Endodermal cell (in vitro differentiated cells): ENCODE data around the gene SLC66A1. TPM values are rescaled to one million over a fixed set of nuclear protein-coding genes. Genes with fewer than 3 reads are reported as not detected.

Source experiments
- DNase-seq: peaks from one replicate; pipeline ENCODE4 v3.0.0-alpha.2; 2017
- H3K27ac ChIP-seq: 2 replicates; pipeline ENCODE4 v1.5.1; 2013; ENCODE audit warnings: mild to moderate bottlenecking, low read depth, low read length, moderate library complexity
- H3K27me3 ChIP-seq: 2 replicates; pipeline ENCODE4 v1.6.1; 2013; ENCODE audit warnings: mild to moderate bottlenecking, low read length, moderate library complexity; ENCODE audit not compliant: insufficient read depth, control insufficient read depth, poor library complexity, severe bottlenecking
- H3K36me3 ChIP-seq: 2 replicates; pipeline ENCODE4 v1.7.0; 2013; ENCODE audit warnings: mild to moderate bottlenecking, low read length, moderate library complexity; ENCODE audit not compliant: control insufficient read depth, insufficient read depth
- H3K4me1 ChIP-seq: one replicate; pipeline ENCODE4 v1.7.0; 2013; ENCODE audit warnings: low read length; ENCODE audit not compliant: control insufficient read depth, insufficient read depth
- H3K4me3 ChIP-seq: 2 replicates; pipeline ENCODE4 v1.5.1; 2013; ENCODE audit warnings: mild to moderate bottlenecking, low read length, moderate library complexity
- H3K9ac ChIP-seq: 2 replicates; pipeline ENCODE4 v1.6.1; 2013; ENCODE audit warnings: mild to moderate bottlenecking, low read length, moderate library complexity; ENCODE audit not compliant: poor library complexity, severe bottlenecking; ENCODE audit errors: extremely low read depth
- H3K9me3 ChIP-seq: 2 replicates; pipeline ENCODE4 v1.6.1; 2013; ENCODE audit warnings: mild to moderate bottlenecking, low read length, moderate library complexity; ENCODE audit not compliant: control insufficient read depth
- H3K27ac Mint-ChIP-seq: 2 replicates; pipeline ENCODE4 v1.8.0; 2020; ENCODE audit warnings: mixed read lengths
- H3K27me3 Mint-ChIP-seq: 2 replicates; pipeline ENCODE4 v1.8.0; 2021; ENCODE audit warnings: mild to moderate bottlenecking, mixed read lengths; ENCODE audit not compliant: insufficient read depth
- H3K36me3 Mint-ChIP-seq: 2 replicates; pipeline ENCODE4 v1.8.0; 2020; ENCODE audit warnings: low read depth, mixed read lengths
- H3K4me1 Mint-ChIP-seq: 2 replicates; pipeline ENCODE4 v1.8.0; 2020; ENCODE audit warnings: mixed read lengths
- H3K4me3 Mint-ChIP-seq: 2 replicates; pipeline ENCODE4 v1.8.0; 2020; ENCODE audit warnings: mild to moderate bottlenecking, moderate library complexity, mixed read lengths
- H3K9me3 Mint-ChIP-seq: 2 replicates; pipeline ENCODE4 v1.8.0; 2020; ENCODE audit warnings: mild to moderate bottlenecking, mixed read lengths
- WGBS, 2 experiments: methylation state at CpG; one replicate each; pipeline versions ENCODE4 v1.1.5 to v1.1.7; 2013; ENCODE audit warnings: missing lambda C conversion rate in 2 of 2, mixed read lengths in 1 of 2; ENCODE audit not compliant: insufficient coverage in 1 of 2, insufficient read length in 1 of 2; 5-methylcytosine and 5-hydroxymethylcytosine counted together
- total RNA-seq, 2 donors: library from RNA; stranded (reverse); fragmentation: NEBNext Ultra II Directional in 1 of 2; extraction: Animal tissue kit (Norgen Biotek cat#: 25700) in 1 of 2; gene quantifications; 2 replicates in 1 of 2; 3 replicates in 1 of 2; pipeline ENCODE4 v1.2.1, GENCODE V29; 2021
- TF ChIP-seq, protein P1 (sequence below): fragments of 200-600 bp; sonication (generic); conservative IDR thresholded peaks from 2 replicates; pipeline ENCODE4 v1.5.0; 2021; ENCODE audit warnings: antibody characterized with exemption, mild to moderate bottlenecking

SLC66A1 gene
- total RNA-seq, 2 donors from 2014 or later: 20.8 to 22.6 TPM

DNA sequence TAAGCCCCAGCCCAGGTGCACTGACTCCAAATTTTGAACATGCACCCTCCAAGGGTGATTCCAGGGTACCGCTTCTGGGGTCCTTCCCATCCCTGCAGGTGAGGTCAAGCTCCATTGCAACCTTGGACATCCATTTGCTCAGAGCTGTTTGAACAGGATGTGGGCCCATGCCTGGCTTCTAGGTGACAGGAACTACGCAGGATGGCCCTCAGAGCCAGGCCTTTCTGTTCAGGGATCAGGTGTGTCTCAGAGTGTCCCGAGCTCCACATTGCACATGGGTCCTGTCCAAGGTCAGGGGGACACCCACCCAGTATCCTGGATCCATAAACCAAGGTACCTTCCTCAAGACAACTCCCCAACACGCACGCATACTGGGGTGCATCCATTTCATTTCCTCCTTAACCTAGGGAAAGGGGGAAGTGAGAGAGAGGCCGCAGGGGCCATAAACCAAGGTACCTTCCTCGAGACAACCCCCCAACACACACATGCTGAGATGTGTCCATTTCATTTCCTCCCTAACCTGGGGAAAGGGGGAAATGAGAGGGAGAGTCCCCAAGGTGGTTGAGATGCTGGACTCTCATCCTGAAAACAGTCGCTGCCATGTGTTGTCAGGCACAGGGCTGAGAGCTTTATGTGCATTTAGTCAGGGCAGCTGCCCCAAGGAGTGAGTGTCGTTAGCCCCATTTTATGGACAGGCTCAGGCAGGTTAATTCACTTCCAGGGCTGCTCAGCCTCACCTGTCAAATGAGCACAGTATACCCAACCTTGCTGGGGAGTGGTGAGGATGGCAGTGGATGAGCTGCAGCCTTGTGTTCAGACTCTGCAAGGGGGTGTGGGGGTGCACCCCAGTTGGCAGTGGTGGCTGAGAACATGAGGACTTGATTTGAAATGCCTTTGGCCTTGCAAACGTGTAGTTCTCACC is 2.1 kb downstream of the SLC66A1 start:
- Mint-ChIP-seq H3K36me3 (peaks cover 20% of the 10 kb centered on the region), H3K4me1 (peaks cover 15% of the 10 kb centered on the region), H3K4me3 (peak overlapping the region; percentile 78), H3K27ac (no peak overlapping the region), H3K9me3 (no peaks in the 10 kb centered on the region), H3K27me3 (no peaks in the 10 kb centered on the region)
- H3K27me3 ChIP-seq: no peaks in the 10 kb centered on the region
- H3K36me3 ChIP-seq: peaks cover 10% of the 10 kb centered on the region
- no peaks in the 10 kb centered on the region for H3K9me3 ChIP-seq
- no peak for DNase-seq
- WGBS, 2 experiments: 96% methylated on average over 4 to 6 of the region's 10 CpGs
- TF ChIP-seq, protein P1, sequence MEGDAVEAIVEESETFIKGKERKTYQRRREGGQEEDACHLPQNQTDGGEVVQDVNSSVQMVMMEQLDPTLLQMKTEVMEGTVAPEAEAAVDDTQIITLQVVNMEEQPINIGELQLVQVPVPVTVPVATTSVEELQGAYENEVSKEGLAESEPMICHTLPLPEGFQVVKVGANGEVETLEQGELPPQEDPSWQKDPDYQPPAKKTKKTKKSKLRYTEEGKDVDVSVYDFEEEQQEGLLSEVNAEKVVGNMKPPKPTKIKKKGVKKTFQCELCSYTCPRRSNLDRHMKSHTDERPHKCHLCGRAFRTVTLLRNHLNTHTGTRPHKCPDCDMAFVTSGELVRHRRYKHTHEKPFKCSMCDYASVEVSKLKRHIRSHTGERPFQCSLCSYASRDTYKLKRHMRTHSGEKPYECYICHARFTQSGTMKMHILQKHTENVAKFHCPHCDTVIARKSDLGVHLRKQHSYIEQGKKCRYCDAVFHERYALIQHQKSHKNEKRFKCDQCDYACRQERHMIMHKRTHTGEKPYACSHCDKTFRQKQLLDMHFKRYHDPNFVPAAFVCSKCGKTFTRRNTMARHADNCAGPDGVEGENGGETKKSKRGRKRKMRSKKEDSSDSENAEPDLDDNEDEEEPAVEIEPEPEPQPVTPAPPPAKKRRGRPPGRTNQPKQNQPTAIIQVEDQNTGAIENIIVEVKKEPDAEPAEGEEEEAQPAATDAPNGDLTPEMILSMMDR: no peak
- no peak overlapping the region for H3K4me3 ChIP-seq
- peaks cover 3% of the 10 kb centered on the region for H3K4me1 ChIP-seq
- H3K27ac ChIP-seq: no peak overlapping the region
- no peak overlapping the region for H3K9ac ChIP-seq

DNA sequence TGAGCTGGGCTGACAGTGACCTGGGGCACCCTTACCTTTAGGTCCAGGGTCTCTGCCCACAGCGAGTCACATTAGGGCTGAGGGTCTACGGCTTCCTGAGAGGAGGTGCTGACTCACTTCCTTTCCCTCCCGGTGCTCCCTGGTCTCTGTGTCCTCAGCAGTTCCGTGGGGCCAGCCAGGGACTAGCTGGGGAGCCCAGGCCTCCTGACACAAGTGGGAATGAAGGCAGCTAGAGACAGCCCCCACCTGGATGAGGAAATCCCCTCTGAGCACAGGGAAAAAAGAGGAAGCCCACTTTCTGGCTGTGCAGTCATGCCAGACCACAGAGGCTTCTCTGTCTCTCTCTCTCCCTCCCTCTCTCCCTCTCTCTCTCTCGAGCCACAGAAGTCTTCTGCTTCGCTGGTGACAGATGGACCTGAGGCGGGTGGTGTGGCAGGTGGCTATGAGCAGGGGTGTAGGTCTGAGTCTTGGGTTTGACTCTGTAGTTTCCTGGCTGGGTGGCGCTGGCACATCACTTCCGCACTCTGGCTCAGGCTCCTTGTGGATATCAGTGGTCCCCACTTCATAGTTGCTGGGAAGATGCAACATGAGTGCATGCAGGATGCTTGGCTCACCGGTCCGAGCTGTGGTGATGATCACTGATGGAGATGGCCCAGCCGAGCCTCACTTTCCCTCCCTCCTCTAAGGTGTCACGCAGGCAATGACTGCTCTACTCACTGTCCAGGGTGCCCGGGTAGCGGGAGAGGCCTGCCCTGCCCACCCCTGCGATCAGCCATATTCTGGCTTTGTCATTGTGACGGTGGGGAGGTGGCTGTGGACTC is 3.5 kb downstream of the SLC66A1 start:
- no peak overlapping the region for H3K4me3 Mint-ChIP-seq
- H3K27me3 ChIP-seq: no peaks in the 10 kb centered on the region
- no peaks in the 10 kb centered on the region for H3K27me3 Mint-ChIP-seq
- peaks cover 22% of the 10 kb centered on the region for H3K36me3 Mint-ChIP-seq
- H3K9me3 ChIP-seq: no peaks in the 10 kb centered on the region
- H3K9me3 Mint-ChIP-seq: no peaks in the 10 kb centered on the region
- peak overlapping the region; percentile 39 for H3K27ac Mint-ChIP-seq
- H3K27ac ChIP-seq: no peak overlapping the region
- 80 to 89% methylated on average over 5 to 17 of the region's 17 CpGs for WGBS, 2 experiments
- H3K4me3 ChIP-seq: no peak overlapping the region
- no peak overlapping the region for H3K9ac ChIP-seq
- peaks cover 10% of the 10 kb centered on the region for H3K36me3 ChIP-seq
- TF ChIP-seq, protein P1: no peak
- peaks cover 2% of the 10 kb centered on the region for H3K4me1 ChIP-seq
- DNase-seq: no peak
- H3K4me1 Mint-ChIP-seq: peaks cover 15% of the 10 kb centered on the region

DNA sequence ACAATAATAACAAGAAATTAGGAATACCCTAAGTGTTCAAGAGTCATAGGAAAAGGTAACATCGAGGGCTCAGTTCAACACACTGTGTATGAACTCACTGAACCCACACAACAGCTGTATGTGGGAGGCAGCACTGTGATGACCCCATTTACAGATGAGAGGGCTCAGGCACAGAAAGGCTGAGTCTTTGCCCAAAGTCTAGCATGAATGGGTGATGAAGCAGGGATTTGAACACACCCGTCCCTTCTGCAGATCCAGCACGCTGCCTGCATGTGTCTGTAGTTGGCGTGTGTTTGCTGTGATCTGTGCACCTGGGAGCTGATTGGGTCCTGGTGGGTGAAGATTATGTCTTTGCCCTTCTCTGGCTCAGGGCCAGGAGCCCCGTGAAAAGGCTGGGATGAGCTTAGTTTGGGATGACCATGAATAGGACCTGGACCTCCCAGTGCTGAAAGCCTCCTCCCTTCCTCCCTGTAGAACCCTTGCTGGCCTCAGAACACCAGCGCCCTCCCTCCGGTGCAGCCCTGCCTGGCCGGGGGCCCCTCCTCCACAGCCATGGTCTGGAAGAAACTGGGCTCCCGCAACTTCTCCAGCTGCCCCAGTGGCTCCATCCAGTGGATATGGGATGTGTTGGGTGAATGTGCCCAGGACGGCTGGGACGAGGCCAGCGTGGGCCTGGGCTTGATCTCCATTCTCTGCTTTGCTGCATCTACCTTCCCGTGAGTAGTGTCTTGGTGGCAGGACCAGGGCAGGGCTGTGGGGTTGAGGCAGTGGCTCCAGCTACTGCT is 5.2 kb downstream of the SLC66A1 start:
- 90 to 92% methylated on average over 3 to 13 of the region's 13 CpGs for WGBS, 2 experiments
- H3K27ac Mint-ChIP-seq: no peak overlapping the region

More for the DNA sequence above, 5.2 kb downstream of the SLC66A1 start:
- Mint-ChIP-seq H3K36me3 (peaks cover 29% of the 10 kb centered on the region), H3K4me3 (no peak overlapping the region), H3K9me3 (no peaks in the 10 kb centered on the region), H3K27me3 (no peaks in the 10 kb centered on the region), H3K4me1 (peaks cover 9% of the 10 kb centered on the region)
- Histone ChIP-seq H3K4me1 (no peaks in the 10 kb centered on the region), H3K36me3 (peaks cover 10% of the 10 kb centered on the region), H3K9me3 (no peaks in the 10 kb centered on the region), H3K4me3 (no peak overlapping the region), H3K27me3 (no peaks in the 10 kb centered on the region), H3K27ac (no peak overlapping the region), H3K9ac (no peak overlapping the region)
- DNase-seq: peak; percentile 85
- TF ChIP-seq, protein P1: peak; percentile 54
